Neural cell (in vitro differentiated cells): ENCODE results near the gene MRPL12.

Experiments
- MXI1 ChIP-seq: fragments of 450-650 bp; conservative IDR thresholded peaks from 2 replicates; pipeline ENCODE4 v1.6.1; 2014; ENCODE audit warnings: antibody characterized with exemption, mild to moderate bottlenecking; ENCODE audit not compliant: poor library complexity, severe bottlenecking
- POLR2AphosphoS5 ChIP-seq: IDR thresholded peaks from 2 replicates; pipeline ENCODE4 v1.6.1; 2012
- TAF1 ChIP-seq: IDR thresholded peaks from 2 replicates; pipeline ENCODE4 v1.6.1; 2012; ENCODE audit warnings: low read depth
- TF ChIP-seq, protein P1 (sequence below): fragments of 450-650 bp; IDR thresholded peaks from 2 replicates; pipeline ENCODE4 v1.5.1; 2014; ENCODE audit warnings: antibody characterized with exemption, mild to moderate bottlenecking, moderate library complexity; ENCODE audit not compliant: poor library complexity, severe bottlenecking
- TF ChIP-seq, protein P2 (sequence below): IDR thresholded peaks from 2 replicates; pipeline ENCODE4 v1.6.1; 2012; ENCODE audit warnings: borderline replicate concordance

DNA sequence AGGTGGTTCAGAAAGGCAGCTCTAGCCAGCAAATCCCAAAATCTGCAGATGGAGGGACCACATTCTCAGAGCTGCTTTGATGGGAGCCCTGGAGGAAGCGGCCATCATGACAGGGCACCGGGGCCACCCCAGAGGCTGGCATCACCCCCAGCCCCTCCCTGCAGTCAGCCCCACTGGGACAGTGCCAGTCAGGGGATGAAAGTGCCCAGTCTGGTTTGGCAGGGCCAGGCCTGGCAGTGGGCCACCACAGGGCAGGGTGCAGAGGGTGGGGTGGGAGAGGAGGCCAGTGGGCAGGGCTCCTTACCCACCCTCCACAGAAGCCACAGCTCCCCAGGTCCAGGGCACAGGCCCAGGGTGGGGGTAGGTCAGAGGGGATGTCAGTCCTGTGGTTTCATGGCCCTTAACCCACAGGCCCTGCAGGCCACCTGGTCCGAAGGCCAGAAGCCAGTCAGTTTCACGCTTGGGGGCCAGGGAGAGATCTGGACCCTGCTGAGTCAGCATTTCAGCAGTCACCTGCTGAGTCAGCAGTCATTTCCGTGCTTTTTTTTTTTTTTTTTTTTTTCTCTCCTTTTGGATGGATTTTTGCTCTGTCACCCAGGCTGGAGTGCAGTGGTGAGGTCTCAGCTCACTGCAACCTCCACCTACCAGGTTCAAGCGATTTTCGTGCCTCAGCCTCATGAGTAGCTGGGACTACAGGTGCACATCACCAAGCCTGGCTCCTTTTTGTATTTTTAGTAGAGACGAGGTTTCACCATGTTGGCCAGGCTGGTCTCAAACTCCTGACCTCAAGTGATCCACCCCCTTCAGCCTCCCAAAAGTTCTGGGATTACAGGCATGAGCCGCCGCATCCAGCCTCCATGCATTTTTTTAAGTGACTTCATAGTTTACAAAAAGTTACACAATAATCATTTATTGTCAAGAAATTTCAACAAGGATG lies 19.3 kb downstream of the MRPL12 start:
- TF ChIP-seq, protein P1, sequence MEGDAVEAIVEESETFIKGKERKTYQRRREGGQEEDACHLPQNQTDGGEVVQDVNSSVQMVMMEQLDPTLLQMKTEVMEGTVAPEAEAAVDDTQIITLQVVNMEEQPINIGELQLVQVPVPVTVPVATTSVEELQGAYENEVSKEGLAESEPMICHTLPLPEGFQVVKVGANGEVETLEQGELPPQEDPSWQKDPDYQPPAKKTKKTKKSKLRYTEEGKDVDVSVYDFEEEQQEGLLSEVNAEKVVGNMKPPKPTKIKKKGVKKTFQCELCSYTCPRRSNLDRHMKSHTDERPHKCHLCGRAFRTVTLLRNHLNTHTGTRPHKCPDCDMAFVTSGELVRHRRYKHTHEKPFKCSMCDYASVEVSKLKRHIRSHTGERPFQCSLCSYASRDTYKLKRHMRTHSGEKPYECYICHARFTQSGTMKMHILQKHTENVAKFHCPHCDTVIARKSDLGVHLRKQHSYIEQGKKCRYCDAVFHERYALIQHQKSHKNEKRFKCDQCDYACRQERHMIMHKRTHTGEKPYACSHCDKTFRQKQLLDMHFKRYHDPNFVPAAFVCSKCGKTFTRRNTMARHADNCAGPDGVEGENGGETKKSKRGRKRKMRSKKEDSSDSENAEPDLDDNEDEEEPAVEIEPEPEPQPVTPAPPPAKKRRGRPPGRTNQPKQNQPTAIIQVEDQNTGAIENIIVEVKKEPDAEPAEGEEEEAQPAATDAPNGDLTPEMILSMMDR: no peak
- TF ChIP-seq POLR2AphosphoS5 (no peak), MXI1 (no peak), TAF1 (no peak)
- TF ChIP-seq, protein P2, sequence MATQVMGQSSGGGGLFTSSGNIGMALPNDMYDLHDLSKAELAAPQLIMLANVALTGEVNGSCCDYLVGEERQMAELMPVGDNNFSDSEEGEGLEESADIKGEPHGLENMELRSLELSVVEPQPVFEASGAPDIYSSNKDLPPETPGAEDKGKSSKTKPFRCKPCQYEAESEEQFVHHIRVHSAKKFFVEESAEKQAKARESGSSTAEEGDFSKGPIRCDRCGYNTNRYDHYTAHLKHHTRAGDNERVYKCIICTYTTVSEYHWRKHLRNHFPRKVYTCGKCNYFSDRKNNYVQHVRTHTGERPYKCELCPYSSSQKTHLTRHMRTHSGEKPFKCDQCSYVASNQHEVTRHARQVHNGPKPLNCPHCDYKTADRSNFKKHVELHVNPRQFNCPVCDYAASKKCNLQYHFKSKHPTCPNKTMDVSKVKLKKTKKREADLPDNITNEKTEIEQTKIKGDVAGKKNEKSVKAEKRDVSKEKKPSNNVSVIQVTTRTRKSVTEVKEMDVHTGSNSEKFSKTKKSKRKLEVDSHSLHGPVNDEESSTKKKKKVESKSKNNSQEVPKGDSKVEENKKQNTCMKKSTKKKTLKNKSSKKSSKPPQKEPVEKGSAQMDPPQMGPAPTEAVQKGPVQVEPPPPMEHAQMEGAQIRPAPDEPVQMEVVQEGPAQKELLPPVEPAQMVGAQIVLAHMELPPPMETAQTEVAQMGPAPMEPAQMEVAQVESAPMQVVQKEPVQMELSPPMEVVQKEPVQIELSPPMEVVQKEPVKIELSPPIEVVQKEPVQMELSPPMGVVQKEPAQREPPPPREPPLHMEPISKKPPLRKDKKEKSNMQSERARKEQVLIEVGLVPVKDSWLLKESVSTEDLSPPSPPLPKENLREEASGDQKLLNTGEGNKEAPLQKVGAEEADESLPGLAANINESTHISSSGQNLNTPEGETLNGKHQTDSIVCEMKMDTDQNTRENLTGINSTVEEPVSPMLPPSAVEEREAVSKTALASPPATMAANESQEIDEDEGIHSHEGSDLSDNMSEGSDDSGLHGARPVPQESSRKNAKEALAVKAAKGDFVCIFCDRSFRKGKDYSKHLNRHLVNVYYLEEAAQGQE: no peak
